ENCODE data around the gene CFHR4. TPM values are rescaled to one million over a fixed set of nuclear protein-coding genes. Genes with fewer than 3 reads are reported as not detected.

CFHR4 gene
- total RNA-seq, 1 experiment from 2014 or later = not detected

DNA sequence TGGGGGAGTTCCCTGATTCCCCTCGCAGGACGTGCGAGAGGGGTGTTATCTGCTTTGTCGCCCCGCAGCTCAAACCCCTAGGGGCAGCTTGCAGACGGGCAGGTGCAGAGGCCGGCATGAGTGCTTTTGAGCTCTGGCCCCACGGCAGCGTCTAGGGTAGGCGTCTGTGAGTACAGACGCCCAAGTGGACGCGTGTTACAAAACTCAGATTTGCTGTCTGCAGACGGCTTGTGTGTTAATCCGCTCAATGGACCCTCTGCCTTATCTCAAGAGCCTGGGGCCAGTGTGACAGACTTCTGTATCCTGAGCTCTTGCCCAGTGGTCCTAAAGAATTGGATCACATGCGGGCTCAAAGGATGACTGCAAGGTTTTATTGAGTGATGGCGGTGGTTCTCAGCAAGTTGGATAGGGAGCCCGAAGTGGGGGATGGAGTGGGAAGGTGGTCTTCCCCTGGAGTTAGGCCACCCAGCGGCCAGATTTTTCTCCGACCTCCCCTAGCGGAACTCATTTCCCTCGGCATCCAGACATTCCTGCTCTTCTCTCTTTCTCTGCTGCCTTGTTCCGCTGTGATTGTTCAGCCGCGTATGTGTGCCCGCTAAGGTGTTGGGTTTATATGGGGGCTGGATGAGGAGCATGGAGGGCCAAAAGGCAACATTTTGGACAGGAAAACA lies 9.4 kb downstream of the CFHR4 start:
- POLR2A ChIA-PET = no interaction called here
- no peaks in the 10 kb centered on the region for H3K27me3 ChIP-seq (ENCODE audit: insufficient read depth, low read length)
- CTCF ChIA-PET = no interaction called here
- no peaks in the 10 kb centered on the region; the same call in 1 of the 2 replicates for H4K20me1 ChIP-seq (ENCODE audit: insufficient read depth)
- H3K79me2 ChIP-seq (ENCODE audit: insufficient read depth, low read length) = no peaks in the 10 kb centered on the region
- H3K36me3 ChIP-seq (ENCODE audit: control insufficient read depth in 1 of 2, insufficient read depth in 2 of 2, low read length in 2 of 2) = no peaks in the 10 kb centered on the region
- TF ChIP-seq MAX (IDR thresholded peaks at IDR 0.05) (no peak), POLR2A (IDR thresholded peaks at IDR 0.05; ENCODE audit: borderline replicate concordance, extremely low read depth, insufficient read depth, insufficient read length) (no peak), SRF (IDR thresholded peaks at IDR 0.05; ENCODE audit: low read depth) (no peak), ELF1 (IDR thresholded peaks at IDR 0.05; ENCODE audit: borderline replicate concordance, low read depth) (no peak), CBX3 (IDR thresholded peaks at IDR 0.05; ENCODE audit: low read depth) (no peak)
- intact Hi-C loops (cut with micrococcal nuclease) = no loop called here
- RAD21 ChIA-PET (ENCODE audit: low non-redundant PET in 1 of 2, low total read pairs in 2 of 2, uncharacterized antibody in 2 of 2, unreplicated experiment in 2 of 2) = no interaction called here
- no peaks in the 10 kb centered on the region for H3K4me1 ChIP-seq (ENCODE audit: control insufficient read depth in 1 of 2, insufficient read depth in 2 of 2, low read length in 2 of 2)
- no peak overlapping the region for H3K4me3 ChIP-seq (replicated peaks in 1 of 2; ENCODE audit: low read depth in 1 of 2, low read length in 2 of 2)
- DNase-seq (ENCODE audit: low read depth, low spot score) (no peak), ATAC-seq (no peak)
- no peak overlapping the region for H2AFZ ChIP-seq (ENCODE audit: low read depth, low read length, poor library complexity, severe bottlenecking)
- no peaks in the 10 kb centered on the region for H3K9me2 ChIP-seq (ENCODE audit: insufficient read depth)
- no peak overlapping the region for H3K27ac ChIP-seq (ENCODE audit: low read depth, low read length)
- H3K9me3 ChIP-seq (ENCODE audit: control insufficient read depth in 1 of 2, insufficient read depth in 1 of 2, low read depth in 1 of 2, low read length in 2 of 2) = no peaks in the 10 kb centered on the region
- BruUV-seq (replicated peaks) = no TSS peak
- no peak overlapping the region for H3K9ac ChIP-seq (ENCODE audit: low read length)
- no peak overlapping the region for H3K4me2 ChIP-seq (ENCODE audit: low read length)

- ChIA-PET RAD21 (ENCODE audit: low non-redundant PET in 1 of 2, low total read pairs in 2 of 2, uncharacterized antibody in 2 of 2, unreplicated experiment in 2 of 2) (no interaction called here), CTCF (no interaction called here), POLR2A (no interaction called here)
- DNase-seq (ENCODE audit: low read depth, low spot score) = no peak
- H4K20me1 ChIP-seq (ENCODE audit: insufficient read depth) = no peaks in the 10 kb centered on the region
- H3K4me3 ChIP-seq (replicated peaks in 1 of 2; ENCODE audit: low read depth in 1 of 2, low read length in 2 of 2) = no peak overlapping the region
- H3K9me3 ChIP-seq (ENCODE audit: control insufficient read depth in 1 of 2, insufficient read depth in 1 of 2, low read depth in 1 of 2, low read length in 2 of 2) = no peaks in the 10 kb centered on the region
- H3K36me3 ChIP-seq (ENCODE audit: control insufficient read depth in 1 of 2, insufficient read depth in 2 of 2, low read length in 2 of 2) = no peaks in the 10 kb centered on the region
- TF ChIP-seq YY1 (IDR thresholded peaks at IDR 0.05; ENCODE audit: extremely low read depth, insufficient replicate concordance, low read depth, low read length) (no peak), CTCF (IDR thresholded peaks at IDR 0.05 in 2 of 3, conservative IDR thresholded peaks at IDR 0.05 in 1 of 3; ENCODE audit: borderline replicate concordance in 1 of 3, insufficient read depth in 1 of 3, low read depth in 2 of 3, low read length in 2 of 3) (peak in 1 of 3 experiments; percentile 34; a peak in 1 of 6 replicates)
- no TSS peak for BruUV-seq (replicated peaks)
- ATAC-seq = peak; percentile 67; the same call in 1 of the 2 replicates
- no peak overlapping the region for H3K4me2 ChIP-seq (ENCODE audit: low read length)
- intact Hi-C loops (cut with micrococcal nuclease) = no loop called here
- no peaks in the 10 kb centered on the region for H3K79me2 ChIP-seq (ENCODE audit: insufficient read depth, low read length)
- no peaks in the 10 kb centered on the region for H3K9me2 ChIP-seq (ENCODE audit: insufficient read depth)
- H2AFZ ChIP-seq (ENCODE audit: low read depth, low read length, poor library complexity, severe bottlenecking) = no peak overlapping the region
- no peaks in the 10 kb centered on the region for H3K4me1 ChIP-seq (ENCODE audit: control insufficient read depth in 1 of 2, insufficient read depth in 2 of 2, low read length in 2 of 2)
- no peaks in the 10 kb centered on the region for H3K27me3 ChIP-seq (ENCODE audit: insufficient read depth, low read length)
- H3K9ac ChIP-seq (ENCODE audit: low read length) = no peak overlapping the region
- H3K27ac ChIP-seq (ENCODE audit: low read depth, low read length) = no peak overlapping the region
Observed at GRCh38 chr1:196902344-196902743, 14.5 kb downstream of the CFHR4 start.

Measured in HCT116 (cell line).